Glutamatergic neuron (in vitro differentiated cells): Measurements from ENCODE around the gene AARS1. TPM values are rescaled to one million over a fixed set of nuclear protein-coding genes. Genes with fewer than 3 reads are reported as not detected.
"Not testable (repeated sequence)": the region's sequence is repeated elsewhere in the genome, so short reads cannot be mapped to it uniquely, and the experiment has no call there.

Source experiments
- DNase-seq: peaks from one replicate; pipeline ENCODE4 v3.0.0; 2022
- H3K27ac Mint-ChIP-seq: one replicate; pipeline ENCODE4 v1.8.0; 2020; ENCODE audit warnings: mild to moderate bottlenecking, mixed read lengths, inconsistent platforms; ENCODE audit not compliant: unreplicated experiment
- H3K27me3 Mint-ChIP-seq: one replicate; pipeline ENCODE4 v1.8.0; 2020; ENCODE audit warnings: mild to moderate bottlenecking, moderate library complexity, mixed read lengths, inconsistent platforms; ENCODE audit not compliant: unreplicated experiment
- H3K36me3 Mint-ChIP-seq: one replicate; pipeline ENCODE4 v1.8.0; 2020; ENCODE audit warnings: mild to moderate bottlenecking, mixed read lengths, inconsistent platforms; ENCODE audit not compliant: unreplicated experiment
- H3K4me1 Mint-ChIP-seq: one replicate; pipeline ENCODE4 v1.8.0; 2020; ENCODE audit warnings: mild to moderate bottlenecking, low read depth, mixed read lengths, inconsistent platforms; ENCODE audit not compliant: unreplicated experiment
- H3K4me3 Mint-ChIP-seq: one replicate; pipeline ENCODE4 v1.8.0; 2020; ENCODE audit warnings: mild to moderate bottlenecking, mixed read lengths, inconsistent platforms; ENCODE audit not compliant: unreplicated experiment
- H3K9me3 Mint-ChIP-seq: one replicate; pipeline ENCODE4 v1.8.0; 2020; ENCODE audit warnings: mild to moderate bottlenecking, moderate library complexity, mixed read lengths, inconsistent platforms; ENCODE audit not compliant: unreplicated experiment
- CTCF ChIP-seq: fragments of 200-600 bp; sonication (generic); IDR thresholded peaks from one replicate; pipeline ENCODE4 v1.5.0; 2021; ENCODE audit not compliant: partially characterized antibody, unreplicated experiment
- long read RNA-seq: library from polyadenylated mRNA; unstranded; transcript quantifications from one replicate; pipeline ENCODE4 v2.0.0, GENCODE V29; 2020; ENCODE audit not compliant: unreplicated experiment
- total RNA-seq: library from RNA; stranded (reverse); fragmentation: NEBNext Ultra II Directional; extraction: Animal tissue kit (Norgen Biotek cat#: 25700); gene quantifications from one replicate; pipeline ENCODE4 v1.2.1, GENCODE V29; 2021; ENCODE audit not compliant: unreplicated experiment

Gene AARS1
- total RNA-seq: 179 TPM
- long read RNA-seq, transcript AARS-201 (21 exons, 3,477 nt): major isoform, 32 of 50 reads
- long read RNA-seq, partial matches to known transcripts: 14 of 50 reads
- long read RNA-seq, other reads (novel, unspliced or antisense): 4 of 50 reads

GRCh38 chr16:70289229-70290094 is at the start of gene AARS1:
Gene AARS1, minus strand, starts transcription at chr16:70289506. Its CDS starts 6,743 bp downstream, at chr16:70282763.
- Mint-ChIP-seq H3K4me3 (peak within 1 kb of the TSS; percentile 95), H3K27ac (peak within 1 kb of the TSS; percentile 99), H3K9me3 (peaks cover 5% of the 10 kb centered on the region), H3K27me3 (peaks cover 2% of the 10 kb centered on the region), H3K4me1 (peaks cover 4% of the 10 kb centered on the region), H3K36me3 (no peaks in the 10 kb centered on the region)
- TF ChIP-seq CTCF: no peak
- DNase-seq: peak; percentile 97

- TF ChIP-seq CTCF: no peak
- Mint-ChIP-seq H3K4me3 (no peak overlapping the region), H3K27ac (no peak overlapping the region), H3K9me3 (no peaks in the 10 kb centered on the region), H3K36me3 (peaks cover 5% of the 10 kb centered on the region), H3K27me3 (peaks cover 1% of the 10 kb centered on the region), H3K4me1 (peaks cover 5% of the 10 kb centered on the region)
- no peak for DNase-seq
Measured at GRCh38 chr16:70337814-70338213, 48.5 kb upstream of the AARS1 start.

- not testable (repeated sequence) for H3K27me3 Mint-ChIP-seq, H3K36me3 Mint-ChIP-seq, H3K9me3 Mint-ChIP-seq, DNase-seq, H3K4me3 Mint-ChIP-seq, H3K4me1 Mint-ChIP-seq
- peak overlapping the region; percentile 74 for H3K27ac Mint-ChIP-seq
Measured at GRCh38 chr16:70332728-70333127, 43.4 kb upstream of the AARS1 start.

GRCh38 chr16:70331588-70332358 is 42.5 kb upstream of the AARS1 start:
- H3K27ac Mint-ChIP-seq: no peak overlapping the region
- no peaks in the 10 kb centered on the region for H3K9me3 Mint-ChIP-seq
- H3K36me3 Mint-ChIP-seq: peaks cover 5% of the 10 kb centered on the region
- H3K27me3 Mint-ChIP-seq: peaks cover 4% of the 10 kb centered on the region
- H3K4me3 Mint-ChIP-seq: no peak overlapping the region
- H3K4me1 Mint-ChIP-seq: no peaks in the 10 kb centered on the region
- DNase-seq: peak; percentile 29
- no peak for TF ChIP-seq CTCF

DNA sequence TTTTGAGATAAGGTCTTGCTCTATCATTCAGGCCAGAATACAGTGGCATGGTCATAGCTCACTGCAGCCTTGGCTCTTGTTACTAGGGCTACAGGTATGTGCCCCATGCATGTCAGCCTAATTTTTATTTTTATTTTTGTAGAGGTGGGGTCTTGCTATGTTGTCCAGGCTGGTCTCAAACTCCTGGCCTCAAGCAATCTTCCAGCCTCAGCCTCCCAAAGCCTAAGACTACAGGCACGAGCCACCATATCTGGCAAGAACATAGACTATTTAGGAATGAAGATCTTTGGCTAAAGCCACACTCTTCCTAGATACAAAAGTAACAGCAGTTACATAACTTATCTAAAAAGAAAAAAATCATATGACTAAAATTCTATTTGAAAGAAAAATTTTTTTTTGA is 41.8 kb upstream of the AARS1 start:
- H3K4me1 Mint-ChIP-seq: no peaks in the 10 kb centered on the region
- no peak for DNase-seq
- no peak overlapping the region for H3K27ac Mint-ChIP-seq
- peaks cover 4% of the 10 kb centered on the region for H3K27me3 Mint-ChIP-seq
- H3K36me3 Mint-ChIP-seq: peaks cover 5% of the 10 kb centered on the region
- TF ChIP-seq CTCF: no peak
- no peaks in the 10 kb centered on the region for H3K9me3 Mint-ChIP-seq
- no peak overlapping the region for H3K4me3 Mint-ChIP-seq
